HG03045 (cell line): ENCODE results near the gene TM4SF18.
"Not testable (repeated sequence)": the region's sequence is repeated elsewhere in the genome, so short reads cannot be mapped to it uniquely, and the experiment has no call there.

Source experiments
- ATAC-seq: cut with Tn5 transposase; IDR thresholded peaks from one replicate; pipeline ENCODE4 v1.9.1; 2021; ENCODE audit warnings: mild to moderate bottlenecking, moderate library complexity; ENCODE audit not compliant: unreplicated experiment

Gene TM4SF18

DNA sequence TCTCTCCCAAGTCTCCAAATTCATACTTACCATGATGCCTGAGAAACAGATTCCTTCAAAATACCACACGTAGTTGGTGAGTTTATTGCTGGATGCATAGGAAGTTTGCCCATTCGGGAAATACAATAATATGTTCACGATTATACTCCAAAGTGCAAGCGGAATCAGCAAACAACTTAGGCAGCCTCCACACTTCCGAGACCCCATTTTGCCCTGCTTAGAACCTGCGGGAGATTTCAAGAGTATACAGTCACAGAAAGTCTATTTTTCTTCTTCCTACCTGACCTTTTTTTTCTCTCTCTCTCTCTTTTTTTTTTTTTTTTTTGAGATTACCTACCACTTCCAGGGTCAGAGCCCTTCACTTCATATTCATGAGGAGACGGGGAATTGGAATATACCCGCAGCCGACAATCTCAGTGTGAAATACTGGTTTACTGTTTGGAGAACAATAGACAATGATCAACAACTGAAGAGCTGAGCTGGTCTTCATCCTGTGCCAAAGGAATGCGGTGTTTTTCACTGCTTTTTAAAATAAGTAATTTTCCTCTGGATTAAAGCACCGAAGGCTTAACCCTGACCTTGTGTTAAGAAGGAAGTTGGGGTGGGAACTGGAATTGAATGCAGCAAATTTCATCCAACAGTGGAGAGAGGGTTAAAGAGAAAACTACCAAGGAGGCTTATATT lies at the start of gene TM4SF18:
TSS of gene TM4SF18 (minus strand) at position 461 of the 684 bp plus-strand sequence. CDS start at position 207, 254 bp downstream.
- no peak for ATAC-seq

DNA sequence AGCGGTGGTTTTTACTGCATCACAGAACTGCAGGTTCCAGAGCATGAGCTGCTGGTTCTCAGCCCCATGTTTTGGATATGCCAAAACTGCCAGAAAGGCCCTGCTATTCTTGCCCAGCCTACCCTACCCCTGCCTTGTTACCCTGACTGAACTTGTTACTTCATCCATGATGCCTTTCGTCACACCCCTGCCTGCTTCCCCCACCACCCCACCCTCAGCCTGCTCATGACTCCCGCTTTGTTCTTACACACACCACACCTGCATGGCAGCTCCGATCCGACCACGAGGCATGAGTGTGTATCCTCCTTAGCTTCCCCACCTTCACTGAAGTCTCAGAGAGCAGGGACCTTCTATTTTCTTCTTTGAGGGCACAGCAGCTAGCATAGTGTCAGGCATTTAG lies 49.1 kb upstream of the TM4SF18 start:
- ATAC-seq: no peak

DNA sequence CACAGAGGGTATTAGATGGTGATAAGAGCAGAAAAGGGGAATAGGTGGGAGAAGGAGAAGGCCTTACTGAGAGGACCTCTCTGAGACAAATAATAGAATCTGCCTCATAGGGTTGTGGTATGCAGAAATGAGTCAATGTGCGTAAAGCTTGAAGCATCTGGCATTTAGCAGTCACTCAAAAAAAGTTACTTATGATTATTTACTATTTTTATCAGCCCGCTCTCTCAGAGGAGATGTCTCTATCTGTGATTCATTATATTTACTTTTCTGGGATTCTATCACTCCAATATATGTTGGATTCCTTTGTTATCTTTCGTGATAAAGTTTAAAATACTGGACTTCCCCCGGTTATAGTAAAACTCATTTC lies 48.6 kb upstream of the TM4SF18 start:
- ATAC-seq: no peak

- no peak for ATAC-seq
These were observed 48.0 kb upstream of the TM4SF18 start for GRCh38 chr3:149381173-149382100.

GRCh38 chr3:149380220-149380619 lies 46.8 kb upstream of the TM4SF18 start:
- not testable (repeated sequence) for ATAC-seq

GRCh38 chr3:149378478-149379309 lies 45.3 kb upstream of the TM4SF18 start:
- no peak for ATAC-seq

GRCh38 chr3:149377408-149378364 lies 44.2 kb upstream of the TM4SF18 start, which contains the start of gene TM4SF1:
Gene TM4SF1, minus strand, starts transcription at chr3:149377649. Its CDS starts 102 bp downstream, at chr3:149377547.
- ATAC-seq: no peak

- no peak for ATAC-seq
These were observed 43.4 kb upstream of the TM4SF18 start for GRCh38 chr3:149376718-149377407.

DNA sequence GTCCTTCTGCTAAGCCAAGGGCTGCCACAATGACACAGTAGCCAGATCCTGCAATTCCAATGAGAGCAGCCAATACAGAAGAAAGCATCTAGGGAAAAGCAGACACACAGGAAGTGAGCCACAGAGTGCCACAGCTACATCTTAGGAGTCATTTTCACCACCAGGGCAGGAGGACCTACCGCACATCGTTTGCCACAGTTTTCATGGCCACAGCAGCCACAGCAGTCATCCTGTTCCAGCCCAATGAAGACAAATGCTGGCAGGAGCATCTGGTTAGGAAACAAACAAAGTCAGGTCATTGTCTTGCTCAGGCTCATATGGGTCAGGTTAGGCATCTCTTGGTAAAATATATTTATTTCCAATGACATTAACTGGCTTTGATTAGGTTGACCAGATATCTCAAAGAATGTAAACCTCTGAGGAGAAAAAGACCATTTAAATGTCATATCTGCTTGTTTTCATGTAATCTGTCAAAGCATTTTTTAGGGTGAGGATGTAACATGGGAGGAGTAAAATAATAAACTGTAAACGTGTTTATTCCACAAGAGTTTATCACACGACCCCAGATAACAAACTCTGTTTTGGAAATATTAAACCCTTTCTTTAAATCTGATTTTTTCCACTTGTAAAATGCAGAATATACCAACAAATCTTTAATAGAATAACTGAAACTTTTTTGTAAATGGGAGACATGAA lies 42.2 kb upstream of the TM4SF18 start:
- no peak for ATAC-seq

GRCh38 chr3:149374793-149375500 lies 41.5 kb upstream of the TM4SF18 start:
- ATAC-seq: no peak

- no peak for ATAC-seq
These were observed 41.0 kb upstream of the TM4SF18 start for GRCh38 chr3:149374391-149374790.

DNA sequence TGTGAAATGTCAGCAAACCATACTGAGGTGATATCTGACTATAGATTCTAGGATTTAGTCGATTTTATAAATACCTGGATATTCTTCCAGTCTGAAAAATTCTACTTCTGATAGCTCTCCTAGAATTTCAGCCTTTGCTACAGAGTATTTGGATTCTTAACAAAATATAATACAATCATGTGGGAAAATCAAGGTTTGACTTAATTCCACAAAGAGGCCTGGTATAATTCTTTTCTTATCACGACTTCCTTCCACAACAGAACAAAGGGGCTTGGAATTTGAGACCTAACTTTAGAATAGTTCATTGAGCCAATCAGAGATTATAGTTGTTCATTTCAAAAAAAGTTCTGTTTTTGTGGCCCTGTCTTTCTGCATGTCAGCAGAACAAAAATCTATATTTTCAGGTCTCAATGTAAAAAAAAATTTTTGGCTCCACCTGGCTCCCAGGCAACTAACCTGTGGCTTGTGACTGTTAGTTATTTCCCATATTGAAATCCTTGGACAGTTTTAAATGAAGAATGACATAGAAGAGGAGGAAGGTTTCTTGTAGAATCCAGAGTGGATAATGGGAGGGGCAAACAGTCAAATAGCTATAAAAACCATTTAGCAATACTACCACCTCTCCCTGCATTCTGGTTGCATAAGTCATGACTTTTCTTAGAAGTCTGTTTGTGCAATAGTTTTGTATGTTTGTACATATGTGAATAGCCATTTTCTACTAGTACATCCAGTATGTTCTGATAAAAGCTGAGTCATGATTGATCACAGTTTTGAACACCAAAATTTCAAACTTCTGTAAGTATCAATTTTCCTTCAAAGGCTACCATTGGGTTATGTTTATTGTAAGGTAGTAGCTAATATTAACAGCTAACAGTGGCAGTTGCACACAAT lies 40.0 kb upstream of the TM4SF18 start:
- no peak for ATAC-seq

GRCh38 chr3:149371723-149372114 lies 38.3 kb upstream of the TM4SF18 start:
- no peak for ATAC-seq

- ATAC-seq: no peak
These were observed 37.7 kb upstream of the TM4SF18 start for GRCh38 chr3:149371001-149371722.

DNA sequence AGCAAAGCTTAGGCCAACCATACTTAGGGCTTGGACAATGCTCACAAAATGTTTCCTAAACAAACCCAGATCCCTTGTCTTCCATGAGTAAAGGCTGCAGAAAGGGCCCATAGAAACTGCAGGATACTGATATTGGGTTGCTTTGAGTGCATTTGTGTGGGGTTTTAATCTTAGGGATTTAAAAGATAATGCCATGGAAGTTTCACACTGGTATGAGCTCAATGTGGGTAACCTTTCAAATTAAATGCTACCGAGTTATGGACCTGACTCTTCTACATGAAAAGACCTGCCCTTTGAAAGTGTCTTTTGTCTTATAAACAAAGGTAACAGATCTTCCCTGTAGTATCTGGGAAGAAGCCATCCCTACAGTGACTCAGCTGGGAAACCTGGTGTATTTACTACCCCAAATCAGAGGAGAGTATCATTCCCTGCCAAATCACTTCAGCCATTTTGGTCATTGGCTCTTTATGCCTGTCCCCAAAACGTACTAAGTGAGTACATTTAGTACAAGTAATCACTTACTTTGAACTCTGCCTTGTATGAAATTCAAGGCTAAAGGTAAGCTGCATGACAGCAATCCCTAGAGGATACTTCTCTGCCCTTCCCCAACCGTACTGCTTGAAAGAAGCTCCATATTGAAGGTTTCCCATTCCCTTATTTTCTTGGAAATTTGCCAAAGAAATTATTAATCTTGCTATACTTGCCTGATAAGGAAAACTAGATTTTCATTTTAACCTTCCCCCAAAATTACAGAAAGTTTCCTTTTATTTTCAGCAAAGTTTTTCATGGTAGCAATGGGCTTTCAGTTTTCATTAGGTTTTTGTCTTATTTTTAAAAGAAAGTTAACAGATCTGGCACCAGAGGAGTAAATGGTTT lies 36.8 kb upstream of the TM4SF18 start:
- no peak for ATAC-seq
